Testis (tissue), 3 donors: Measurements from ENCODE around the gene ARIH2. TPM values are rescaled to one million over a fixed set of nuclear protein-coding genes. Genes with fewer than 3 reads are reported as not detected.

ENCODE experiments used
- DNase-seq: peaks from one replicate; pipeline ENCODE4 v3.0.0-alpha.2; 2019
- H3K27ac ChIP-seq, 2 donors: fragments of 200-600 bp; sonication (generic); one replicate each; pipeline ENCODE4 v1.5.1; 2019
- H3K27me3 ChIP-seq: fragments of 200-600 bp; sonication (generic); one replicate; pipeline ENCODE4 v1.5.1; 2019
- H3K36me3 ChIP-seq: fragments of 200-600 bp; sonication (generic); one replicate; pipeline ENCODE4 v1.5.1; 2017; ENCODE audit warnings: low read depth; ENCODE audit errors: missing control alignments
- H3K4me1 ChIP-seq: fragments of 200-600 bp; sonication (generic); one replicate; pipeline ENCODE4 v1.5.1; 2019
- H3K4me3 ChIP-seq, 2 donors: fragments of 200-600 bp; sonication (generic); one replicate each; pipeline ENCODE4 v1.5.1; 2017 to 2019
- H3K9me3 ChIP-seq: fragments of 200-600 bp; sonication (generic); one replicate; pipeline ENCODE4 v1.5.1; 2017
- POLR2A ChIP-seq: fragments of 450-650 bp; IDR thresholded peaks from one replicate; pipeline ENCODE4 v1.6.1; 2017; ENCODE audit warnings: antibody characterized with exemption, mild to moderate bottlenecking, moderate library complexity
- WGBS, 2 donors: methylation state at CpG; one replicate each; pipeline ENCODE4 v1.1.5; 2018; 5-methylcytosine and 5-hydroxymethylcytosine counted together
- intact Hi-C: fragments of 100-400 bp; cut with DNase I; formaldehyde crosslinking; loops from one replicate; pipeline ENCODE4 v1.15.1; 2023; ENCODE audit warnings: low total_unique reads
- polyA plus RNA-seq: library from polyadenylated mRNA; stranded (reverse); fragments of 350-450 nt; fragmentation: Illumina TruSeq; extraction: RNeasy Lipid Tissue Mini Kit (QIAGEN cat#74804); gene quantifications from one replicate; pipeline ENCODE4 v1.2.3, GENCODE V29; 2014; ENCODE audit warnings: low read depth, low replicate concordance; ENCODE audit not compliant: insufficient read depth
- total RNA-seq, 2 donors: library from RNA; depleted of rRNA; stranded (reverse); fragments of >200 nt; gene quantifications; one replicate each; pipeline ENCODE4 v1.2.3, GENCODE V29; 2016
- TF ChIP-seq, protein P1 (sequence below), 3 experiments: fragments of 450-650 bp in 2 of 3; fragments of 200-600 bp in 1 of 3; sonication (generic) in 1 of 3; IDR thresholded peaks; one replicate each; pipeline ENCODE4 v1.5.1; 2016 to 2019; ENCODE audit warnings: antibody characterized with exemption in 3 of 3, mild to moderate bottlenecking in 2 of 3, moderate library complexity in 1 of 3

ARIH2 gene
- total and polyA plus RNA-seq, 3 donors from 2014 or later, result 106 to 157 (median 127) TPM

DNA sequence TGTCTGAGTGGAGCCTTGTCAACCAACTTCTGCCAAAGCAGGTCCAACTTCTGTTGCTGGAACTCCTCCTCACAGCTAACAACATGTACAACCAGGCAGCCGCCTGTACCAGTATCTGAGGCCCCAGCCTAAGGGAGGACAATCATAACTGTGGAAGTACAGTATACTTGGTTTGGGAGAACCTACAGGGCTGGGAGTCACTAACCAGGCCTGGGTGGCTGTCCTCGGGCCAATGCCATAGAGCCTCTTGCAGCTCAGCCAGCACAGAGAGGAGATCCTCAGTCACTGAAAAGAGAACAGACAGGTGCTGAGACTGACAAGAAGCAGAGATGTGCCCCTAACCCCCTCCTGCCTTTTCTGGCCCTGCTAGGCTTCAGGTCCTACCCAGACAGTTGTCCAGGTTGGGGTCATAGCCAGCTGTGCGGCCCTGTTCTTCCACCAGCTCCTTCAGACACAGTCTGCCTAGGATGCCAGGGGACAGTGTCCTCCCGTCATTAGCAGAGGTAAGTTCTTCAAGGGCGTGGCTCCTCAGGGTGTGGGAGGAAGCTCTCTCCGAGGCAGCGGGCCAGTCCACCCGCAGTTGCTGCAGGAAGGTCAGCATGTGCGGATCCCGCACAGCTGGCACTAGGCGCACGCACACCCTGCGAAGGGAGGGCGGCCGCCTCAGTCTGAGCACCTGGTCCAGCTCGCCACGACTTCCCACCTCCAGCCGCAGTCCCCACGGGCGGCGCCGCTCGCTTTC, 98.8 kb downstream of the ARIH2 start:
- TF ChIP-seq, protein P1, sequence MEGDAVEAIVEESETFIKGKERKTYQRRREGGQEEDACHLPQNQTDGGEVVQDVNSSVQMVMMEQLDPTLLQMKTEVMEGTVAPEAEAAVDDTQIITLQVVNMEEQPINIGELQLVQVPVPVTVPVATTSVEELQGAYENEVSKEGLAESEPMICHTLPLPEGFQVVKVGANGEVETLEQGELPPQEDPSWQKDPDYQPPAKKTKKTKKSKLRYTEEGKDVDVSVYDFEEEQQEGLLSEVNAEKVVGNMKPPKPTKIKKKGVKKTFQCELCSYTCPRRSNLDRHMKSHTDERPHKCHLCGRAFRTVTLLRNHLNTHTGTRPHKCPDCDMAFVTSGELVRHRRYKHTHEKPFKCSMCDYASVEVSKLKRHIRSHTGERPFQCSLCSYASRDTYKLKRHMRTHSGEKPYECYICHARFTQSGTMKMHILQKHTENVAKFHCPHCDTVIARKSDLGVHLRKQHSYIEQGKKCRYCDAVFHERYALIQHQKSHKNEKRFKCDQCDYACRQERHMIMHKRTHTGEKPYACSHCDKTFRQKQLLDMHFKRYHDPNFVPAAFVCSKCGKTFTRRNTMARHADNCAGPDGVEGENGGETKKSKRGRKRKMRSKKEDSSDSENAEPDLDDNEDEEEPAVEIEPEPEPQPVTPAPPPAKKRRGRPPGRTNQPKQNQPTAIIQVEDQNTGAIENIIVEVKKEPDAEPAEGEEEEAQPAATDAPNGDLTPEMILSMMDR (IDR thresholded peaks at IDR 0.05), result no peak
- TF ChIP-seq POLR2A, result no peak
- no peaks in the 10 kb centered on the region for H3K36me3 ChIP-seq
- intact Hi-C loops, result no loop called here
- no peak for DNase-seq
- H3K4me1 ChIP-seq, result peaks cover 35% of the 10 kb centered on the region
- H3K9me3 ChIP-seq, result no peaks in the 10 kb centered on the region
- peak overlapping the region; percentile 80 for H3K4me3 ChIP-seq
- 7 to 21% methylated on average over 7 to 23 of the region's 23 CpGs for WGBS, 2 donors
- no peaks in the 10 kb centered on the region for H3K27me3 ChIP-seq
- H3K27ac ChIP-seq, result peak overlapping the region in 1 of 2 donors; percentile 23

DNA sequence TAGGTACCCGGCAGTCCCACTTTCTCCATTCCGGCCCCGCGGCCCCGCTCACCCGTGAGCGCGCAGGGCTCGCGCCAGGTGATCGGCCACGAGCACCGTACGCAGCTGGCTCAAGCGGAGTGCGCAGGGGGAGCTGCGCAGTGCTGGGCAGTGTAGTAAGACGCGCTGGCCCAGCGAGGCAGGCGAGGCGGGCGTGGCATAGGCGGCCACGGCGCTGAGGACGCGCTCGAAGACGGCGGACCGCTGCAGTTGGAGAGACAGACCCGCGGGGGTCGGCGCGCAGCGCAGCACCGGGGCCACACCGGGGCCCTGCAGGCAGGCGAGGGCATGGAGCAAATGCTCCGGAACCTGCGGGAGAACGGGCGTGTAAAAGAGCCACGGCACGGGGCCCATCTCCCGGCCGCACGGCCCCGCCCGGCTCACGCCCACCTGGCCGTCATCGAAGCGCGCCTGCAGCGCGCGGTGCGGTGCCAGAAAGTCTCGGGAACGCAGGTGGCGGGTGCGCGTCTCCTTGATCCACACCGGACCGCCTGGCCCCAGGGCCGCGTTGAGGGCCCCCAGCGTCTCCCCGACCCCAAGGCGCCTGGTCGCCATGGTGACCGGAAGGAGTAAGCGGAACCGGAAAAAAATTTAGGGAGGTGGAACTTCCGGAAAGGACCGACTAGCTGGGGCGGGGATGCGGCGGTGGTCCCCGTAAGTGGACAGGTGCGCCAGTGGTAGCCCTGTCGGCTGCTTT, 99.5 kb downstream of the ARIH2 start, which contains the start of gene DALRD3:
Gene DALRD3 (minus strand): TSS at position 610 of the 736 bp plus-strand sequence. CDS start 16 bp downstream, at position 594.
- no peaks in the 10 kb centered on the region for H3K36me3 ChIP-seq
- peak; percentile 84 for DNase-seq
- H3K27ac ChIP-seq, result peak within 1 kb of the TSS; percentile 66 to 99
- peak within 1 kb of the TSS; percentile 80 to 93 for H3K4me3 ChIP-seq
- H3K9me3 ChIP-seq, result no peaks in the 10 kb centered on the region
- intact Hi-C loops, result no loop called here
- TF ChIP-seq, protein P1 (IDR thresholded peaks at IDR 0.05), result no peak
- no peak for TF ChIP-seq POLR2A
- no peaks in the 10 kb centered on the region for H3K27me3 ChIP-seq
- peaks cover 39% of the 10 kb centered on the region for H3K4me1 ChIP-seq
- WGBS, 2 donors, result 0 to 1% methylated on average over 40 to 76 of the region's 85 CpGs

DNA sequence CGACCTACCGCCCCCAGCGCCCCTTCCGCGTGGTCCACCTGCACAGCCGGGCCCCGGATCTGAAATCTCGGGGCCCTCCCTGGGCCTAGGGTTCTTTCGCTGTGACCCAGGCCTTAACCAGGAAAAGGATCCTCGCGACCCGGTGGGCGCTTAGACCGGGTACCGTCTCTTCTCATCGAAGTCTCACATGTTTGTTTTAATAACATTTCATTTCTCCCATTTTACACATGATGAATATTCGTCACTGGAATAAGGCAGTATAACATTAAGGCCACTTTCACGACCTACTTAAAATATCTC, 100.0 kb downstream of the ARIH2 start:
- no peak for DNase-seq
- no peak for TF ChIP-seq POLR2A
- TF ChIP-seq, protein P1 (IDR thresholded peaks at IDR 0.05), result no peak
- H3K9me3 ChIP-seq, result no peaks in the 10 kb centered on the region
- no peaks in the 10 kb centered on the region for H3K36me3 ChIP-seq
- peak overlapping the region; percentile 80 for H3K4me3 ChIP-seq
- peak overlapping the region; percentile 66 to 81 for H3K27ac ChIP-seq
- peaks cover 37% of the 10 kb centered on the region for H3K4me1 ChIP-seq
- intact Hi-C loops, result no loop called here
- 2% methylated on average over 18 of the region's 18 CpGs for WGBS, 2 donors
- no peaks in the 10 kb centered on the region for H3K27me3 ChIP-seq

DNA sequence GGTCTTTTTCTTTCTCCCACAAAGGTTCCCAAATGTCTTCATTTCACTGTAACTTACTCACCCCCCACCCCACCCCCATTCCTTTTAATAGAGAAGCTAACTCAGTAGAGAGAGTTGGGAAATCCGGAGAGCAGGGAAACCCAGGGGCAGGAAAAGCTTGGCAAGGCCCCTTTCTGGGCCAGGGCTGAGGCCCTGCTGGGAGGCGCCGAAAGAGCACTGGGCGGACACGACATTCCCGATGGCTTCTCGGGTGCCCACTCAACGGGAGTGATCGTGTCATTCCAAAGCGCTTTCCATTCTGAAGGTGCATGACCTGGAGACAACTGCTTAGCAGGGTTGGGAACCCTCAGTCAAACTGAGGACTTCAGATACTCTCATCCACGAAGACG, 101.3 kb downstream of the ARIH2 start:
- peak overlapping the region; percentile 93 to 94 for H3K4me3 ChIP-seq
- no peak for TF ChIP-seq POLR2A
- TF ChIP-seq, protein P1 (IDR thresholded peaks at IDR 0.05), result no peak
- intact Hi-C loops, result loop anchor here (10.0 kb wide), 2 partner anchors 75 to 255 kb away; partner anchors contain the start of genes C3orf62 and QRICH1
- no peaks in the 10 kb centered on the region for H3K36me3 ChIP-seq
- no peaks in the 10 kb centered on the region for H3K27me3 ChIP-seq
- peak overlapping the region in 1 of 2 donors; percentile 99 for H3K27ac ChIP-seq
- DNase-seq, result no peak
- peaks cover 34% of the 10 kb centered on the region for H3K4me1 ChIP-seq
- 33 to 54% methylated on average over 10 to 12 of the region's 12 CpGs for WGBS, 2 donors
- H3K9me3 ChIP-seq, result no peaks in the 10 kb centered on the region
